Spleen (tissue), 11 donors: ENCODE measurements around the gene PHLDA2. TPM values are rescaled to one million over a fixed set of nuclear protein-coding genes. Genes with fewer than 3 reads are reported as not detected.

Experiments
- DNase-seq: peaks from one replicate; pipeline ENCODE4 v3.0.0-alpha.2; 2020
- H3K27ac ChIP-seq, 8 donors: fragments of 200-600 bp; sonication (generic) in 7 of 8; 1 replicate in 4 of 8; 2 replicates in 4 of 8; pipeline versions ENCODE4 v1.5.0 to v1.8.0; 2016 to 2021; ENCODE audit warnings: inconsistent platforms in 4 of 8, mild to moderate bottlenecking in 4 of 8, moderate library complexity in 1 of 8
- H3K27me3 ChIP-seq, 7 donors: fragments of 200-600 bp; sonication (generic) in 6 of 7; replicated peaks in 1 of 7; 1 replicate in 4 of 7; 2 replicates in 3 of 7; pipeline versions ENCODE4 v1.5.0 to v1.8.0; 2016 to 2021; ENCODE audit warnings: inconsistent platforms in 3 of 7, mild to moderate bottlenecking in 1 of 7
- H3K36me3 ChIP-seq, 6 donors: fragments of 200-600 bp; sonication (generic) in 5 of 6; 1 replicate in 4 of 6; 2 replicates in 2 of 6; pipeline versions ENCODE4 v1.5.0 to v1.8.0; 2016 to 2021; ENCODE audit warnings: inconsistent platforms in 2 of 6
- H3K4me1 ChIP-seq, 6 donors: fragments of 200-600 bp; sonication (generic) in 5 of 6; 1 replicate in 3 of 6; 2 replicates in 3 of 6; pipeline versions ENCODE4 v1.5.0 to v1.8.0; 2016 to 2021; ENCODE audit warnings: inconsistent platforms in 3 of 6
- H3K4me3 ChIP-seq, 8 donors: fragments of 200-600 bp; sonication (generic) in 7 of 8; 1 replicate in 4 of 8; 2 replicates in 4 of 8; pipeline versions ENCODE4 v1.5.0 to v1.8.0; 2016 to 2021; ENCODE audit warnings: inconsistent platforms in 4 of 8, mild to moderate bottlenecking in 4 of 8, moderate library complexity in 2 of 8
- H3K9me3 ChIP-seq, 8 donors: fragments of 200-600 bp; sonication (generic) in 7 of 8; 1 replicate in 4 of 8; 2 replicates in 4 of 8; pipeline versions ENCODE4 v1.5.0 to v1.8.0; 2016 to 2021; ENCODE audit warnings: inconsistent platforms in 4 of 8
- POLR2A ChIP-seq, 3 donors: fragments of 450-650 bp; IDR thresholded peaks; one replicate each; pipeline ENCODE4 v1.5.1; 2017; ENCODE audit warnings: antibody characterized with exemption in 3 of 3, mild to moderate bottlenecking in 1 of 3
- POLR2AphosphoS5 ChIP-seq, 3 donors: sonication (generic); formaldehyde crosslinking; IDR thresholded peaks; one replicate each; pipeline ENCODE4 v1.5.1; 2017; ENCODE audit warnings: antibody characterized with exemption in 3 of 3
- WGBS, 5 donors: extraction: QIAGEN DNeasy Blood & Tissue Kit in 3 of 5; methylation state at CpG; one replicate each; pipeline versions ENCODE4 v1.1.5 to v1.1.7; 2013 to 2018; 5-methylcytosine and 5-hydroxymethylcytosine counted together
- intact Hi-C: fragments of 100-400 bp; cut with DNase I; formaldehyde crosslinking; loops from one replicate; pipeline ENCODE4 v1.15.0; 2023; ENCODE audit warnings: low total_unique reads
- polyA plus RNA-seq, 3 donors: library from polyadenylated mRNA; stranded (reverse); fragments of 200-250 nt; gene quantifications; one replicate each; pipeline ENCODE4 v1.2.1, GENCODE V29; 2013
- total RNA-seq, 7 donors: library from RNA; depleted of rRNA in 3 of 7; stranded (reverse); fragments of >200 nt in 3 of 7; fragmentation: NEBNext Ultra II Directional in 4 of 7; extraction: Animal tissue kit (Norgen Biotek cat#: 25700) in 4 of 7; gene quantifications; one replicate each; pipeline versions ENCODE4 v1.1.0 to v1.2.1, GENCODE V29; 2016 to 2021
- TF ChIP-seq, protein P1 (sequence below), 11 experiments: fragments of 200-600 bp in 7 of 11; fragments of 450-650 bp in 4 of 11; sonication (generic) in 4 of 11; IDR thresholded peaks in 8 of 11; conservative IDR thresholded peaks in 3 of 11; 1 replicate in 7 of 11; 2 replicates in 4 of 11; pipeline versions ENCODE4 v1.4.0 to v1.8.0; 2016 to 2021; ENCODE audit warnings: antibody characterized with exemption in 11 of 11, inconsistent platforms in 4 of 11, mild to moderate bottlenecking in 1 of 11
- donor health status: healthy with polysubstance abuse.
- donor health status: DM: no; HTN: no; CAD: no; lungs with moderate emphysema.
- donor health status: DM: no; HTN: no; CAD: no.
- donor health status: Bipolar disorder and iron deficiency.
- donor health status: healthy.
- donor health status: DM: no; HTN: no; CAD: no.
- donor health status: DM: yes; HTN: yes; CAD: no.

The PHLDA2 gene
- total and polyA plus RNA-seq, 10 donors = 1.4 to 3.5 (median 1.7) TPM; not detected in 1

DNA sequence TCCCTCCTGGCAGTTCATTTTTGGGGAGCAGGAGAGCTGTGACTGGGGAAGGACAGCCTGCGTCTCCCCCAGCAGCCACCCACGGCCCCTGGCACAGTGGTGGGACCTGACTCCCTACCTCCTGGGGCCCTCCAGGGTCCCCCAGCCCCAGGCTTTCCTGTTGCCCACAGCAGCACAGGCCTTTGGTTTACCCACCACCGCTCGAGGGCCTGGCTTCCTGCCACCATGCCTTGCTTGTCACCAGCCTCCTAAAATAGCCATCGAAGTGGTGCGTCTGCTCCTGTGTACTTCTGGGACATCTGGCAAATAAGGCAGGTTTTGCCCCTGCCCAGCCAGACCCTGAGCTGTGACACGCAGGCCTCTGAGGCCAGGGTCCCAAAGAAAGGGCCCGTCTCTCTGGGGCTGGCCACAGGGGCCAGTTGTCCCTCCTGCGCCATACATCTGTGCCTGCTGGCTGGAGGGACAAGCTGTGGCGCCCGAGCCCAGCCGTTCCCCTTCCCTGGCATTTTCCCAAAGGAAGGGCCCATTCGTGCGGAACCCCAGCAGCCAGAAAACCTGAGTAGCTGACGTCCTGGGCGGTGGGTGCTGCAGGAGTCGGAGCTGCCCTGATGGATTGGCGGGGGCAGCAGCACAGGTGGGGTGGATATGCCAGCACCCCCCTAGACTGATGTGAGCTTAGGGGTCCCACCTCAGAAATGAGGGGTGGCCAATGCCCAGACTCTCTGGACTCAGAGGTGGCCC is 14.6 kb downstream of the PHLDA2 start:
- no peak for DNase-seq
- Histone ChIP-seq H3K9me3 (no peaks in the 10 kb centered on the region), H3K27me3 (peaks cover 0 to 3% (median under 1%) of the 10 kb centered on the region in 7 donors), H3K36me3 (no peaks in the 10 kb centered on the region), H3K4me3 (no peak overlapping the region), H3K4me1 (peaks cover 0 to 21% (median 11%) of the 10 kb centered on the region in 6 donors), H3K27ac (no peak overlapping the region)
- WGBS, 5 donors = 53 to 66% (median 63%) methylated on average over 7 to 18 of the region's 18 CpGs
- TF ChIP-seq POLR2A (IDR thresholded peaks at IDR 0.05) = no peak
- TF ChIP-seq, protein P1, sequence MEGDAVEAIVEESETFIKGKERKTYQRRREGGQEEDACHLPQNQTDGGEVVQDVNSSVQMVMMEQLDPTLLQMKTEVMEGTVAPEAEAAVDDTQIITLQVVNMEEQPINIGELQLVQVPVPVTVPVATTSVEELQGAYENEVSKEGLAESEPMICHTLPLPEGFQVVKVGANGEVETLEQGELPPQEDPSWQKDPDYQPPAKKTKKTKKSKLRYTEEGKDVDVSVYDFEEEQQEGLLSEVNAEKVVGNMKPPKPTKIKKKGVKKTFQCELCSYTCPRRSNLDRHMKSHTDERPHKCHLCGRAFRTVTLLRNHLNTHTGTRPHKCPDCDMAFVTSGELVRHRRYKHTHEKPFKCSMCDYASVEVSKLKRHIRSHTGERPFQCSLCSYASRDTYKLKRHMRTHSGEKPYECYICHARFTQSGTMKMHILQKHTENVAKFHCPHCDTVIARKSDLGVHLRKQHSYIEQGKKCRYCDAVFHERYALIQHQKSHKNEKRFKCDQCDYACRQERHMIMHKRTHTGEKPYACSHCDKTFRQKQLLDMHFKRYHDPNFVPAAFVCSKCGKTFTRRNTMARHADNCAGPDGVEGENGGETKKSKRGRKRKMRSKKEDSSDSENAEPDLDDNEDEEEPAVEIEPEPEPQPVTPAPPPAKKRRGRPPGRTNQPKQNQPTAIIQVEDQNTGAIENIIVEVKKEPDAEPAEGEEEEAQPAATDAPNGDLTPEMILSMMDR (IDR thresholded peaks at IDR 0.05 in 8 of 11, conservative IDR thresholded peaks at IDR 0.05 in 3 of 11) = no peak
- no peak for TF ChIP-seq POLR2AphosphoS5 (IDR thresholded peaks at IDR 0.05)
- intact Hi-C loops = no loop called here

DNA sequence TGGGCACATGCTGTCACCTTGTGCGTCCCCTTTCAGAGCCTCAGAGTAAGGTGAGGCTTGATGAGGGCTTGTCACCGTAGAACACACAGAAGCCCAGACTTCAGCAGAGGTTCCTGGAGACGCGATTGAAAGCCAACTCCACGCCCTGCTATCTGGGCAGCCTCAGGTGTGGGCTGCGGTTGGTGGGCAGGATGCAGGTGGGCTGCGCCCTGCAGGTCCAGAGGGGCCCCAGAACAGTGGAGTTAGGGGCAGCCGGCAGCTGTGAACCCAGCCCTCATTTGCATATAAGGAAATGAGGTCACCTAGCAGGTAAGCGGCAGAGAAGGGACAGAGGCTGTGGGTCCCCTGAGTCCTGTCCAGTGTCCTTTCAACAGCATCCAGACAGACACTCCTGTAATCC is 15.4 kb downstream of the PHLDA2 start:
- peaks cover 0 to 12% (median 8%) of the 10 kb centered on the region in 7 donors for H3K27me3 ChIP-seq
- intact Hi-C loops = no loop called here
- H3K4me3 ChIP-seq = no peak overlapping the region
- WGBS, 5 donors = 38 to 72% (median 52%) methylated on average over 5 to 9 of the region's 9 CpGs
- H3K4me1 ChIP-seq = peaks cover 0 to 21% (median 13%) of the 10 kb centered on the region in 6 donors
- H3K27ac ChIP-seq = no peak overlapping the region
- no peaks in the 10 kb centered on the region for H3K36me3 ChIP-seq
- no peak for DNase-seq
- no peaks in the 10 kb centered on the region for H3K9me3 ChIP-seq
- TF ChIP-seq, protein P1 (IDR thresholded peaks at IDR 0.05 in 8 of 11, conservative IDR thresholded peaks at IDR 0.05 in 3 of 11) = no peak
- no peak for TF ChIP-seq POLR2A (IDR thresholded peaks at IDR 0.05)
- no peak for TF ChIP-seq POLR2AphosphoS5 (IDR thresholded peaks at IDR 0.05)

DNA sequence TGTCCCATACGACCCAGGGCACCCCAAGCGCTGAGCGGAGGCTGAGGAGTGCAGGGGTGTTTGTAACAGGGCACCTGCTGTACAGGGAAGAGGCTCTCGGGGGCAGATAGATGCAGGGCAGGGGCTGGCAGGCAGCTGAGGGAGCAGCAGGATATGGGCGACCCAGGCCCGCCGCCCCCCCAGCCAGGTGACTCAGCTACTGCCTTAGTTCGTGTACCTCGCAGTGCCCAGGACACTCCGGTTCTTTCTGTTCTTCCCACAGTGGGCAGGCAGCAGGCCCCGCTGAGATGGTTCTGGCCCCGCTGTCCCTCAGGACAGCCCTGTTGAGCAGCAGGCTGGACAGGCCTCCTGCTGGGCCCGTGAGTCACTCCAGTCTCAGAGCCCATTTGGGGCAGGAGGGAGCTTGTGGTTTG is 16.2 kb downstream of the PHLDA2 start:
- Histone ChIP-seq H3K27me3 (peaks cover 0 to 18% (median 8%) of the 10 kb centered on the region in 7 donors), H3K27ac (no peak overlapping the region), H3K4me3 (no peak overlapping the region), H3K36me3 (no peaks in the 10 kb centered on the region), H3K4me1 (peaks cover 0 to 21% (median 13%) of the 10 kb centered on the region in 6 donors), H3K9me3 (no peaks in the 10 kb centered on the region)
- no peak for DNase-seq
- intact Hi-C loops = no loop called here
- TF ChIP-seq POLR2AphosphoS5 (IDR thresholded peaks at IDR 0.05) (no peak), POLR2A (IDR thresholded peaks at IDR 0.05) (no peak)
- TF ChIP-seq, protein P1 (IDR thresholded peaks at IDR 0.05 in 8 of 11, conservative IDR thresholded peaks at IDR 0.05 in 3 of 11) = no peak
- WGBS, 5 donors = 77 to 87% (median 84%) methylated on average over 12 to 13 of the region's 13 CpGs

DNA sequence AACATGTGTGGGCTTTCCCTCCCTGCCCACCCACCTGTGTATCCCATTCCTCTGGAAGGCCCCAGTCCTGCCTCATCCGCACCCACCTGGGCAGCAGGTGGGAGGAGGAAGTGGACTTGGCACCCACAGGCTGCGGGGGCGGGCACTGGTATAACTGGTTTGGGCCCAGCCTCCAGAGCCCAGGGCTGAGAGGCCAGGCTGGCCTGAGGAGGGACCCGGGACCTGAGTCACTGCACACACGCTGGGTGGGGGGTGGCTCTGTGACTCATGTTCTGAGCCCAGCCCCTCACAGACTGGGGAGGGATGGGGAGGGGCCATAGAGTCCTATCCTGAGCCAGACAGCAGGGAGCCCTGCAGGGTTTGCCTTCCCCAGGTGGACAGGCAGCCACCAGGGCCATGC is 16.7 kb downstream of the PHLDA2 start:
- no peak for DNase-seq
- Histone ChIP-seq H3K9me3 (no peaks in the 10 kb centered on the region), H3K4me1 (peaks cover 0 to 21% (median 13%) of the 10 kb centered on the region in 6 donors), H3K27ac (no peak overlapping the region), H3K27me3 (peaks cover 0 to 24% (median 8%) of the 10 kb centered on the region in 7 donors), H3K36me3 (peaks cover 0 to 3% (median 0%) of the 10 kb centered on the region in 6 donors), H3K4me3 (no peak overlapping the region)
- TF ChIP-seq POLR2A (IDR thresholded peaks at IDR 0.05) (no peak), POLR2AphosphoS5 (IDR thresholded peaks at IDR 0.05) (no peak)
- TF ChIP-seq, protein P1 (IDR thresholded peaks at IDR 0.05 in 8 of 11, conservative IDR thresholded peaks at IDR 0.05 in 3 of 11) = no peak
- 71 to 97% (median 85%) methylated on average over 5 of the region's 5 CpGs for WGBS, 5 donors
- intact Hi-C loops = no loop called here
